GM23338 (cell line): ENCODE measurements around the gene MAP3K5. TPM values are rescaled to one million over a fixed set of nuclear protein-coding genes. Genes with fewer than 3 reads are reported as not detected.

Experiments
- ATAC-seq: fragments of 200-7000 bp; cut with Tn5 transposase; 3 replicates; pipeline ENCODE4 v1.9.1; 2020
- DNase-seq: peaks from one replicate; pipeline ENCODE4 v3.0.0-alpha.2; 2015; ENCODE audit warnings: low spot score
- H2AFZ ChIP-seq: fragments of 200-600 bp; sonication (generic); 2 replicates; pipeline ENCODE4 v1.8.0; 2016; ENCODE audit warnings: antibody characterized with exemption, mild to moderate bottlenecking, moderate library complexity
- H3F3A ChIP-seq: fragments of 200-600 bp; sonication (generic); replicated peaks from 2 replicates; pipeline ENCODE4 v1.8.0; 2017; ENCODE audit warnings: antibody characterized with exemption, mixed run types, low read depth
- H3K27ac ChIP-seq: fragments of 200-600 bp; sonication (generic); 2 replicates; pipeline ENCODE4 v1.6.1; 2016; ENCODE audit warnings: low read depth
- H3K27me3 ChIP-seq: fragments of 200-600 bp; sonication (generic); 2 replicates; pipeline ENCODE4 v1.8.0; 2016; ENCODE audit warnings: mild to moderate bottlenecking, mixed run types, moderate library complexity; ENCODE audit not compliant: insufficient read depth
- H3K36me3 ChIP-seq: fragments of 200-600 bp; sonication (generic); 2 replicates; pipeline ENCODE4 v1.8.0; 2016; ENCODE audit warnings: mild to moderate bottlenecking; ENCODE audit not compliant: insufficient read depth
- H3K4me1 ChIP-seq: fragments of 200-600 bp; sonication (generic); 2 replicates; pipeline ENCODE4 v1.8.0; 2016; ENCODE audit warnings: mild to moderate bottlenecking, moderate library complexity; ENCODE audit not compliant: insufficient read depth
- H3K4me2 ChIP-seq: fragments of 200-600 bp; sonication (generic); 2 replicates; pipeline ENCODE4 v1.7.1; 2017; ENCODE audit warnings: mixed run types
- H3K4me3 ChIP-seq: fragments of 200-600 bp; sonication (generic); 2 replicates; pipeline ENCODE4 v1.6.1; 2016; ENCODE audit warnings: mixed run types
- H3K79me2 ChIP-seq: fragments of 200-600 bp; sonication (generic); replicated peaks from 2 replicates; pipeline ENCODE4 v1.8.0; 2017; ENCODE audit warnings: mild to moderate bottlenecking; ENCODE audit not compliant: insufficient read depth
- H3K9me2 ChIP-seq: fragments of 200-600 bp; sonication (generic); 2 replicates; pipeline ENCODE4 v1.8.0; 2017; ENCODE audit not compliant: insufficient read depth
- H4K20me1 ChIP-seq: fragments of 200-600 bp; sonication (generic); replicated peaks from 2 replicates; pipeline ENCODE4 v1.8.0; 2017; ENCODE audit warnings: mild to moderate bottlenecking; ENCODE audit not compliant: insufficient read depth
- H3K27ac Mint-ChIP-seq: 2 replicates; pipeline ENCODE4 v1.8.0; 2020; ENCODE audit warnings: inconsistent platforms, mild to moderate bottlenecking, moderate library complexity, mixed read lengths
- H3K27me3 Mint-ChIP-seq: 3 replicates; pipeline ENCODE4 v1.8.0; 2022; ENCODE audit warnings: low read depth, mild to moderate bottlenecking, moderate library complexity, mixed read lengths, inconsistent platforms; ENCODE audit not compliant: insufficient read depth, poor library complexity
- H3K36me3 Mint-ChIP-seq: 3 replicates; pipeline ENCODE4 v1.8.0; 2021; ENCODE audit warnings: low read depth, mild to moderate bottlenecking, inconsistent platforms, moderate library complexity, mixed read lengths
- H3K4me1 Mint-ChIP-seq: 3 replicates; pipeline ENCODE4 v1.8.0; 2020; ENCODE audit warnings: mild to moderate bottlenecking, inconsistent platforms, mixed read lengths
- H3K4me3 Mint-ChIP-seq: 3 replicates; pipeline ENCODE4 v1.8.0; 2021; ENCODE audit warnings: moderate library complexity, mild to moderate bottlenecking, inconsistent platforms, mixed read lengths
- H3K9me3 Mint-ChIP-seq: 3 replicates; pipeline ENCODE4 v1.8.0; 2020; ENCODE audit warnings: moderate library complexity, mild to moderate bottlenecking, inconsistent platforms, mixed read lengths
- CREB1 ChIP-seq: fragments of 250-450 bp; sonication (Bioruptor Pico); IDR thresholded peaks from 2 replicates; pipeline ENCODE4 v1.5.0; 2020; ENCODE audit warnings: low read depth, mild to moderate bottlenecking, moderate library complexity
- EZH2 ChIP-seq: fragments of 200-600 bp; sonication (generic); IDR thresholded peaks from one replicate; pipeline ENCODE4 v1.8.0; 2017; ENCODE audit warnings: antibody characterized with exemption, mild to moderate bottlenecking, low read depth; ENCODE audit not compliant: unreplicated experiment
- EZH2phosphoT487 ChIP-seq: fragments of 200-600 bp; sonication (generic); IDR thresholded peaks from one replicate; pipeline ENCODE4 v1.8.1; 2018; ENCODE audit warnings: antibody characterized with exemption; ENCODE audit not compliant: unreplicated experiment
- NANOG ChIP-seq: IDR thresholded peaks from 2 replicates; pipeline ENCODE4 v1.6.1; 2016; ENCODE audit warnings: antibody characterized with exemption, borderline replicate concordance
- POLR2AphosphoS5 ChIP-seq: IDR thresholded peaks from 2 replicates; pipeline ENCODE4 v1.6.1; 2016; ENCODE audit warnings: antibody characterized with exemption, low read depth
- STAT1 ChIP-seq: IDR thresholded peaks from one replicate; pipeline ENCODE4 v1.6.1; 2016; ENCODE audit warnings: antibody characterized with exemption; ENCODE audit not compliant: unreplicated experiment
- ZNF114 ChIP-seq: fragments of 250-450 bp; sonication (Bioruptor Pico); IDR thresholded peaks from 2 replicates; pipeline ENCODE4 v1.5.0; 2020; ENCODE audit warnings: mild to moderate bottlenecking, moderate library complexity
- ZNF331 ChIP-seq: fragments of 250-450 bp; sonication (Bioruptor Pico); IDR thresholded peaks from 2 replicates; pipeline ENCODE4 v1.5.0; 2020; ENCODE audit warnings: low read depth, mild to moderate bottlenecking, moderate library complexity
- polyA plus RNA-seq: library from polyadenylated mRNA; unstranded; fragments of >200 nt; fragmentation: Nextera tagmentation; extraction: Ambion mirVana; gene quantifications from 2 replicates; pipeline ENCODE4 v1.2.1, GENCODE V29; 2016
- total RNA-seq: library from RNA; depleted of rRNA; stranded (reverse); fragments of >200 nt; shearing (Covaris generic); gene quantifications from 2 replicates; pipeline ENCODE4 v1.2.3, GENCODE V29; 2014
- TF ChIP-seq, protein P1 (sequence below): fragments of 250-450 bp; sonication (Bioruptor Pico); IDR thresholded peaks from 2 replicates; pipeline ENCODE4 v1.5.0; 2020; ENCODE audit warnings: mild to moderate bottlenecking, moderate library complexity
- TF ChIP-seq, protein P2 (sequence below): IDR thresholded peaks from one replicate; pipeline ENCODE4 v1.6.1; 2018; ENCODE audit warnings: antibody characterized with exemption; ENCODE audit not compliant: unreplicated experiment
- TF ChIP-seq, protein P3 (sequence below), 2 experiments: fragments of 200-600 bp in 1 of 2; sonication (generic) in 1 of 2; conservative IDR thresholded peaks; 2 replicates each; pipeline versions ENCODE4 v1.5.1 to v1.6.1; 2016 to 2017; ENCODE audit warnings: antibody characterized with exemption in 2 of 2, low read depth in 2 of 2, mild to moderate bottlenecking in 2 of 2, moderate library complexity in 1 of 2
- TF ChIP-seq, protein P4 (sequence below): IDR thresholded peaks from 2 replicates; pipeline ENCODE4 v1.6.1; 2016; ENCODE audit warnings: antibody characterized with exemption

Gene MAP3K5
- total and polyA plus RNA-seq, 2 experiments from 2014 or later: 0.76 to 2.8 TPM

DNA sequence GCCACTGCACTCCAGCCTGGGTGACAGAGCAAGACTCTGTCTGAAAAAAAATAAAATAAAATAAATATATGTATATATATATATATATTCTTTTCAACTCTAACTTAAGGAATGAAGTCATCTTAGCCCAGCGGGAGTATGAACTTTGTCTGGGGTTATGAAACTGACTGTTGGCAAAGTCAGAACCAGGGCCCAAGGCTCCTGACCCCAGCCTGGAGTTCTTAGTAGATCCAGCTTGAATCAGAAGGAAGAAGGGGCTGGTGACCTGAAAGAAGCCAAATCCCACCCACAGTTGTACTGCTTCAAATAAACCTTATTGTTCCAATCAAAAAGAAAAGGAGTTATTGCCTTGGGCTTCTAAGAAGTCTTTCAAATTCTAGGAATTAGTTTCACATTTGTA lies 158.9 kb downstream of the MAP3K5 start (continued):
- TF ChIP-seq, protein P1, sequence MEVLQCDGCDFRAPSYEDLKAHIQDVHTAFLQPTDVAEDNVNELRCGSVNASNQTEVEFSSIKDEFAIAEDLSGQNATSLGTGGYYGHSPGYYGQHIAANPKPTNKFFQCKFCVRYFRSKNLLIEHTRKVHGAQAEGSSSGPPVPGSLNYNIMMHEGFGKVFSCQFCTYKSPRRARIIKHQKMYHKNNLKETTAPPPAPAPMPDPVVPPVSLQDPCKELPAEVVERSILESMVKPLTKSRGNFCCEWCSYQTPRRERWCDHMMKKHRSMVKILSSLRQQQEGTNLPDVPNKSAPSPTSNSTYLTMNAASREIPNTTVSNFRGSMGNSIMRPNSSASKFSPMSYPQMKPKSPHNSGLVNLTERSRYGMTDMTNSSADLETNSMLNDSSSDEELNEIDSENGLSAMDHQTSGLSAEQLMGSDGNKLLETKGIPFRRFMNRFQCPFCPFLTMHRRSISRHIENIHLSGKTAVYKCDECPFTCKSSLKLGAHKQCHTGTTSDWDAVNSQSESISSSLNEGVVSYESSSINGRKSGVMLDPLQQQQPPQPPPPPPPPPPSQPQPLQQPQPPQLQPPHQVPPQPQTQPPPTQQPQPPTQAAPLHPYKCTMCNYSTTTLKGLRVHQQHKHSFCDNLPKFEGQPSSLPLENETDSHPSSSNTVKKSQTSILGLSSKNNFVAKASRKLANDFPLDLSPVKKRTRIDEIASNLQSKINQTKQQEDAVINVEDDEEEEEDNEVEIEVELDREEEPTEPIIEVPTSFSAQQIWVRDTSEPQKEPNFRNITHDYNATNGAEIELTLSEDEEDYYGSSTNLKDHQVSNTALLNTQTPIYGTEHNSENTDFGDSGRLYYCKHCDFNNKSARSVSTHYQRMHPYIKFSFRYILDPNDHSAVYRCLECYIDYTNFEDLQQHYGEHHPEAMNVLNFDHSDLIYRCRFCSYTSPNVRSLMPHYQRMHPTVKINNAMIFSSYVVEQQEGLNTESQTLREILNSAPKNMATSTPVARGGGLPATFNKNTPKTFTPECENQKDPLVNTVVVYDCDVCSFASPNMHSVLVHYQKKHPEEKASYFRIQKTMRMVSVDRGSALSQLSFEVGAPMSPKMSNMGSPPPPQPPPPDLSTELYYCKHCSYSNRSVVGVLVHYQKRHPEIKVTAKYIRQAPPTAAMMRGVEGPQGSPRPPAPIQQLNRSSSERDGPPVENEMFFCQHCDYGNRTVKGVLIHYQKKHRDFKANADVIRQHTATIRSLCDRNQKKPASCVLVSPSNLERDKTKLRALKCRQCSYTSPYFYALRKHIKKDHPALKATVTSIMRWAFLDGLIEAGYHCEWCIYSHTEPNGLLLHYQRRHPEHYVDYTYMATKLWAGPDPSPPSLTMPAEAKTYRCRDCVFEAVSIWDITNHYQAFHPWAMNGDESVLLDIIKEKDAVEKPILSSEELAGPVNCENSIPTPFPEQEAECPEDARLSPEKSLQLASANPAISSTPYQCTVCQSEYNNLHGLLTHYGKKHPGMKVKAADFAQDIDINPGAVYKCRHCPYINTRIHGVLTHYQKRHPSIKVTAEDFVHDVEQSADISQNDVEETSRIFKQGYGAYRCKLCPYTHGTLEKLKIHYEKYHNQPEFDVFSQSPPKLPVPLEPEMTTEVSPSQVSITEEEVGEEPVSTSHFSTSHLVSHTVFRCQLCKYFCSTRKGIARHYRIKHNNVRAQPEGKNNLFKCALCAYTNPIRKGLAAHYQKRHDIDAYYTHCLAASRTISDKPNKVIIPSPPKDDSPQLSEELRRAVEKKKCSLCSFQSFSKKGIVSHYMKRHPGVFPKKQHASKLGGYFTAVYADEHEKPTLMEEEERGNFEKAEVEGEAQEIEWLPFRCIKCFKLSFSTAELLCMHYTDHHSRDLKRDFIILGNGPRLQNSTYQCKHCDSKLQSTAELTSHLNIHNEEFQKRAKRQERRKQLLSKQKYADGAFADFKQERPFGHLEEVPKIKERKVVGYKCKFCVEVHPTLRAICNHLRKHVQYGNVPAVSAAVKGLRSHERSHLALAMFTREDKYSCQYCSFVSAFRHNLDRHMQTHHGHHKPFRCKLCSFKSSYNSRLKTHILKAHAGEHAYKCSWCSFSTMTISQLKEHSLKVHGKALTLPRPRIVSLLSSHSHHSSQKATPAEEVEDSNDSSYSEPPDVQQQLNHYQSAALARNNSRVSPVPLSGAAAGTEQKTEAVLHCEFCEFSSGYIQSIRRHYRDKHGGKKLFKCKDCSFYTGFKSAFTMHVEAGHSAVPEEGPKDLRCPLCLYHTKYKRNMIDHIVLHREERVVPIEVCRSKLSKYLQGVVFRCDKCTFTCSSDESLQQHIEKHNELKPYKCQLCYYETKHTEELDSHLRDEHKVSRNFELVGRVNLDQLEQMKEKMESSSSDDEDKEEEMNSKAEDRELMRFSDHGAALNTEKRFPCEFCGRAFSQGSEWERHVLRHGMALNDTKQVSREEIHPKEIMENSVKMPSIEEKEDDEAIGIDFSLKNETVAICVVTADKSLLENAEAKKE: no peak
- TF ChIP-seq CREB1 (no peak), NANOG (no peak), EZH2 (no peak), ZNF331 (CRISPR knock-in tag) (no peak)
- TF ChIP-seq, protein P2, sequence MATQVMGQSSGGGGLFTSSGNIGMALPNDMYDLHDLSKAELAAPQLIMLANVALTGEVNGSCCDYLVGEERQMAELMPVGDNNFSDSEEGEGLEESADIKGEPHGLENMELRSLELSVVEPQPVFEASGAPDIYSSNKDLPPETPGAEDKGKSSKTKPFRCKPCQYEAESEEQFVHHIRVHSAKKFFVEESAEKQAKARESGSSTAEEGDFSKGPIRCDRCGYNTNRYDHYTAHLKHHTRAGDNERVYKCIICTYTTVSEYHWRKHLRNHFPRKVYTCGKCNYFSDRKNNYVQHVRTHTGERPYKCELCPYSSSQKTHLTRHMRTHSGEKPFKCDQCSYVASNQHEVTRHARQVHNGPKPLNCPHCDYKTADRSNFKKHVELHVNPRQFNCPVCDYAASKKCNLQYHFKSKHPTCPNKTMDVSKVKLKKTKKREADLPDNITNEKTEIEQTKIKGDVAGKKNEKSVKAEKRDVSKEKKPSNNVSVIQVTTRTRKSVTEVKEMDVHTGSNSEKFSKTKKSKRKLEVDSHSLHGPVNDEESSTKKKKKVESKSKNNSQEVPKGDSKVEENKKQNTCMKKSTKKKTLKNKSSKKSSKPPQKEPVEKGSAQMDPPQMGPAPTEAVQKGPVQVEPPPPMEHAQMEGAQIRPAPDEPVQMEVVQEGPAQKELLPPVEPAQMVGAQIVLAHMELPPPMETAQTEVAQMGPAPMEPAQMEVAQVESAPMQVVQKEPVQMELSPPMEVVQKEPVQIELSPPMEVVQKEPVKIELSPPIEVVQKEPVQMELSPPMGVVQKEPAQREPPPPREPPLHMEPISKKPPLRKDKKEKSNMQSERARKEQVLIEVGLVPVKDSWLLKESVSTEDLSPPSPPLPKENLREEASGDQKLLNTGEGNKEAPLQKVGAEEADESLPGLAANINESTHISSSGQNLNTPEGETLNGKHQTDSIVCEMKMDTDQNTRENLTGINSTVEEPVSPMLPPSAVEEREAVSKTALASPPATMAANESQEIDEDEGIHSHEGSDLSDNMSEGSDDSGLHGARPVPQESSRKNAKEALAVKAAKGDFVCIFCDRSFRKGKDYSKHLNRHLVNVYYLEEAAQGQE: no peak

DNA sequence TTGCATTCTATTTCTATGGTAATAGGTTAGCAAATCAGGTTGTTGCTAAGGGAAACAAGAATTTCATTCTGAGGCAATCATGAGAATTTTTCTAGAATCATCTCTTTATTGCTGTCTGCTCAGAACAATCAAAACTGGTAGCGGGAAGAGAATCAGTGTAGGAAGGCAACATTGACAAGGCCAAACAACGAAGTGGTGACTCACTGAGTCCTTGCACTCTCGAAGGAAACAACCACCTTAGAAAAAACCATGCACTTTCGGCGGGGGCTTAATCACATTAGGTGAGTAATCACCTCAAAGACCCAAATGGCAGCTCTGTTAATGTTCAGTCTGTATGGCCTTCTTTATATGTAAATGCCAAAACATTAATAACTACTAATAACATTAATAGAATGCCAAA lies 163.3 kb downstream of the MAP3K5 start:
- Histone ChIP-seq H3K9me2 (0 out of 2 replicates have a peak, but pooled peaks cover 5% of the 10 kb centered on the region), H3K4me2 (no peak overlapping the region), H3K27me3 (no peaks in the 10 kb centered on the region), H3F3A (no peaks in the 10 kb centered on the region), H3K79me2 (no peaks in the 10 kb centered on the region), H3K4me3 (no peak overlapping the region), H3K4me1 (no peaks in the 10 kb centered on the region), H3K36me3 (no peaks in the 10 kb centered on the region), H4K20me1 (no peaks in the 10 kb centered on the region), H2AFZ (no peak overlapping the region), H3K27ac (no peak overlapping the region)
- no peaks in the 10 kb centered on the region; the same call in 2 of the 3 replicates for H3K36me3 Mint-ChIP-seq
- DNase-seq: no peak
- no peak overlapping the region for H3K27ac Mint-ChIP-seq
- no peaks in the 10 kb centered on the region for H3K27me3 Mint-ChIP-seq
- no peaks in the 10 kb centered on the region for H3K9me3 Mint-ChIP-seq
- no peak overlapping the region for H3K4me3 Mint-ChIP-seq
- ATAC-seq: no peak
- H3K4me1 Mint-ChIP-seq: no peaks in the 10 kb centered on the region
- TF ChIP-seq EZH2phosphoT487: no peak
- TF ChIP-seq, protein P3, sequence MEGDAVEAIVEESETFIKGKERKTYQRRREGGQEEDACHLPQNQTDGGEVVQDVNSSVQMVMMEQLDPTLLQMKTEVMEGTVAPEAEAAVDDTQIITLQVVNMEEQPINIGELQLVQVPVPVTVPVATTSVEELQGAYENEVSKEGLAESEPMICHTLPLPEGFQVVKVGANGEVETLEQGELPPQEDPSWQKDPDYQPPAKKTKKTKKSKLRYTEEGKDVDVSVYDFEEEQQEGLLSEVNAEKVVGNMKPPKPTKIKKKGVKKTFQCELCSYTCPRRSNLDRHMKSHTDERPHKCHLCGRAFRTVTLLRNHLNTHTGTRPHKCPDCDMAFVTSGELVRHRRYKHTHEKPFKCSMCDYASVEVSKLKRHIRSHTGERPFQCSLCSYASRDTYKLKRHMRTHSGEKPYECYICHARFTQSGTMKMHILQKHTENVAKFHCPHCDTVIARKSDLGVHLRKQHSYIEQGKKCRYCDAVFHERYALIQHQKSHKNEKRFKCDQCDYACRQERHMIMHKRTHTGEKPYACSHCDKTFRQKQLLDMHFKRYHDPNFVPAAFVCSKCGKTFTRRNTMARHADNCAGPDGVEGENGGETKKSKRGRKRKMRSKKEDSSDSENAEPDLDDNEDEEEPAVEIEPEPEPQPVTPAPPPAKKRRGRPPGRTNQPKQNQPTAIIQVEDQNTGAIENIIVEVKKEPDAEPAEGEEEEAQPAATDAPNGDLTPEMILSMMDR (conservative IDR thresholded peaks at IDR 0.05; ENCODE audit: low read depth in 2 of 2): no peak
- no peak for TF ChIP-seq EZH2
- TF ChIP-seq ZNF114 (CRISPR knock-in tag): no peak
- no peak for TF ChIP-seq STAT1
- no peak for TF ChIP-seq POLR2AphosphoS5
- no peak for TF ChIP-seq NANOG
- TF ChIP-seq, protein P4, sequence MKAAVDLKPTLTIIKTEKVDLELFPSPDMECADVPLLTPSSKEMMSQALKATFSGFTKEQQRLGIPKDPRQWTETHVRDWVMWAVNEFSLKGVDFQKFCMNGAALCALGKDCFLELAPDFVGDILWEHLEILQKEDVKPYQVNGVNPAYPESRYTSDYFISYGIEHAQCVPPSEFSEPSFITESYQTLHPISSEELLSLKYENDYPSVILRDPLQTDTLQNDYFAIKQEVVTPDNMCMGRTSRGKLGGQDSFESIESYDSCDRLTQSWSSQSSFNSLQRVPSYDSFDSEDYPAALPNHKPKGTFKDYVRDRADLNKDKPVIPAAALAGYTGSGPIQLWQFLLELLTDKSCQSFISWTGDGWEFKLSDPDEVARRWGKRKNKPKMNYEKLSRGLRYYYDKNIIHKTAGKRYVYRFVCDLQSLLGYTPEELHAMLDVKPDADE: no peak
- no peak for TF ChIP-seq ZNF331 (CRISPR knock-in tag)
